ENCODE results near the gene RNPEPL1.

The RNPEPL1 gene

GRCh38 chr2:240586198-240586918 is 18.1 kb downstream of the RNPEPL1 start, which contains the start of gene CAPN10:
Gene CAPN10, plus strand, starts transcription at chr2:240586734. Its CDS starts 178 bp downstream, at chr2:240586912.
- TF ChIP-seq CTCF (IDR thresholded peaks at IDR 0.05; ENCODE audit: insufficient read depth, low read length, poor library complexity, severe bottlenecking): no peak
- Histone ChIP-seq H3K36me3 (ENCODE audit: control insufficient read depth, insufficient read depth, low read length) (peaks cover 16% of the 10 kb centered on the region), H3K27me3 (replicated peaks; ENCODE audit: control insufficient read depth, insufficient read depth, low read length) (no peaks in the 10 kb centered on the region), H3K4me3 (replicated peaks; ENCODE audit: low read depth, low read length) (peak within 1 kb of the TSS; percentile 79)
- DNase-seq (ENCODE audit: extremely low read depth, insufficient read length): peak; percentile 97

GRCh38 chr2:240586919-240587800 is 18.9 kb downstream of the RNPEPL1 start:
- H3K4me3 ChIP-seq (replicated peaks; ENCODE audit: low read depth, low read length): peak overlapping the region; percentile 79
- H3K36me3 ChIP-seq (ENCODE audit: control insufficient read depth, insufficient read depth, low read length): peaks cover 23% of the 10 kb centered on the region
- no peak for TF ChIP-seq CTCF (IDR thresholded peaks at IDR 0.05; ENCODE audit: insufficient read depth, low read length, poor library complexity, severe bottlenecking)
- no peaks in the 10 kb centered on the region for H3K27me3 ChIP-seq (replicated peaks; ENCODE audit: control insufficient read depth, insufficient read depth, low read length)
- DNase-seq (ENCODE audit: extremely low read depth, insufficient read length): no peak

- no peak for DNase-seq (ENCODE audit: extremely low read depth, insufficient read length)
- no peak for TF ChIP-seq CTCF (IDR thresholded peaks at IDR 0.05; ENCODE audit: insufficient read depth, low read length, poor library complexity, severe bottlenecking)
- Histone ChIP-seq H3K27me3 (replicated peaks; ENCODE audit: control insufficient read depth, insufficient read depth, low read length) (no peaks in the 10 kb centered on the region), H3K4me3 (replicated peaks; ENCODE audit: low read depth, low read length) (peak overlapping the region; percentile 79), H3K36me3 (ENCODE audit: control insufficient read depth, insufficient read depth, low read length) (peaks cover 28% of the 10 kb centered on the region)
These were observed 19.8 kb downstream of the RNPEPL1 start for GRCh38 chr2:240588006-240588655.

- no peak for DNase-seq (ENCODE audit: extremely low read depth, insufficient read length)
- Histone ChIP-seq H3K27me3 (replicated peaks; ENCODE audit: control insufficient read depth, insufficient read depth, low read length) (no peaks in the 10 kb centered on the region), H3K36me3 (ENCODE audit: control insufficient read depth, insufficient read depth, low read length) (peaks cover 29% of the 10 kb centered on the region), H3K4me3 (replicated peaks; ENCODE audit: low read depth, low read length) (no peak overlapping the region)
- TF ChIP-seq CTCF (IDR thresholded peaks at IDR 0.05; ENCODE audit: insufficient read depth, low read length, poor library complexity, severe bottlenecking): no peak
These were observed 20.4 kb downstream of the RNPEPL1 start for GRCh38 chr2:240588669-240589068.

- Histone ChIP-seq H3K27me3 (replicated peaks; ENCODE audit: control insufficient read depth, insufficient read depth, low read length) (no peaks in the 10 kb centered on the region), H3K4me3 (replicated peaks; ENCODE audit: low read depth, low read length) (no peak overlapping the region), H3K36me3 (ENCODE audit: control insufficient read depth, insufficient read depth, low read length) (peaks cover 34% of the 10 kb centered on the region)
- no peak for TF ChIP-seq CTCF (IDR thresholded peaks at IDR 0.05; ENCODE audit: insufficient read depth, low read length, poor library complexity, severe bottlenecking)
- peak; percentile 1 for DNase-seq (ENCODE audit: extremely low read depth, insufficient read length)
These were observed 21.1 kb downstream of the RNPEPL1 start for GRCh38 chr2:240589375-240589774.

Measured in GM06990 (cell line).